AG04449 (cell line): ENCODE data around the gene UBXN2A.
A peak's percentile ranks its signal among the peaks of the same experiment; 100 is the strongest.

Source experiments
- CTCF ChIA-PET: fragments of 350-600 bp; formaldehyde crosslinking; extraction: SDS; loops from one replicate; lab custom pipeline; 2021; ENCODE audit warnings: antibody characterized with exemption; lab: Yijun Ruan, JAX
- POLR2A ChIA-PET: fragments of 400-600, 350-600 bp; formaldehyde crosslinking; extraction: SDS; loops from one replicate; lab custom pipeline; 2020; ENCODE audit warnings: antibody characterized with exemption, inconsistent platforms; lab: Yijun Ruan, JAX
- DNase-seq: peaks from one replicate; pipeline ENCODE4 v3.0.0-alpha.2; 2010; ENCODE audit warnings: low read depth, low spot score
- H3K4me3 ChIP-seq: 2 replicates; pipeline ENCODE4 v1.5.1; 2011; ENCODE audit warnings: low read depth, mild to moderate bottlenecking, control low read depth, low read length
- TF ChIP-seq, protein P1 (sequence below): IDR thresholded peaks from one replicate; pipeline ENCODE4 v1.5.1; 2011; ENCODE audit warnings: mild to moderate bottlenecking, moderate library complexity, low read length, control low read depth, inconsistent platforms; ENCODE audit not compliant: insufficient read depth; ENCODE audit errors: missing control alignments

UBXN2A gene, protein sequence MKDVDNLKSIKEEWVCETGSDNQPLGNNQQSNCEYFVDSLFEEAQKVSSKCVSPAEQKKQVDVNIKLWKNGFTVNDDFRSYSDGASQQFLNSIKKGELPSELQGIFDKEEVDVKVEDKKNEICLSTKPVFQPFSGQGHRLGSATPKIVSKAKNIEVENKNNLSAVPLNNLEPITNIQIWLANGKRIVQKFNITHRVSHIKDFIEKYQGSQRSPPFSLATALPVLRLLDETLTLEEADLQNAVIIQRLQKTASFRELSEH

DNA sequence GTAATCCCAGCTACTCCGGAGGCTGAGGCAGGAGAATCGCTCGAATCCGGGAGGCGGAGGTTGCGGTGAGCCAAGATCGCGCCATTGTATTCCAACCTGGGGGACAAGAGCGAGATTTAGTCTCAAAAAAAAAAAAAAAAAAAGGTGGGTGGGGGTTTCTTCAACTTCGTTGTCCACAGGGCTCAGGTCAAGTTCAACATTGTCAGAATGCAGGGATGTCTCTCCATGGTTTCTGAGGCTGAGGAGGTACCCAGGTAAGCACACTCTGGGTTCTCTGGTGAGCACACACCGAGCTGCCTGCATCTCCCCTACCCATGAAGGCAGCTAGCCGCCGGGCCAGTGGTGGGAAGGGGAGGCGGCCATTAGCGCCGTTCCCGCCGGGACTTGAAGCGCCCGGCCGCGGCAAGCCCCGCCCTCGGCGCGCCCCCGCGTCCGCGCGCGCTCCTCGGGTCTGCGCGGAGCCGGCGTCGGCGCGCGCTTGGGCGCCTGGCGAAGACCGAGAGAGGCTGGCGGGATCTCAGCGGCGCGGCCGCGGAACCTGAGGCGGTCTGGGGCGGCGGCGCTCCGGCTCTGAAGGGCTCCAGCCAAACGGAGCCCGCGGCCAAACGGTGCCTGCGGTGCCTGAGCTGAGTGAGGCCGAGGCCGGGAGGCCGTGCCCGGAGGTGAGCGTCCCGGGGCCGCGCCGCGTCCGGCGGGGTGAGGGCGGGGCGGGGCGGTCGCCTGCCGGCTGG lies at the start of gene UBXN2A:
Gene UBXN2A, plus strand, starts transcription at position 477 of the 731 bp plus-strand sequence. CDS start 17,852 bp downstream, outside the sequence.
- TF ChIP-seq, protein P1, sequence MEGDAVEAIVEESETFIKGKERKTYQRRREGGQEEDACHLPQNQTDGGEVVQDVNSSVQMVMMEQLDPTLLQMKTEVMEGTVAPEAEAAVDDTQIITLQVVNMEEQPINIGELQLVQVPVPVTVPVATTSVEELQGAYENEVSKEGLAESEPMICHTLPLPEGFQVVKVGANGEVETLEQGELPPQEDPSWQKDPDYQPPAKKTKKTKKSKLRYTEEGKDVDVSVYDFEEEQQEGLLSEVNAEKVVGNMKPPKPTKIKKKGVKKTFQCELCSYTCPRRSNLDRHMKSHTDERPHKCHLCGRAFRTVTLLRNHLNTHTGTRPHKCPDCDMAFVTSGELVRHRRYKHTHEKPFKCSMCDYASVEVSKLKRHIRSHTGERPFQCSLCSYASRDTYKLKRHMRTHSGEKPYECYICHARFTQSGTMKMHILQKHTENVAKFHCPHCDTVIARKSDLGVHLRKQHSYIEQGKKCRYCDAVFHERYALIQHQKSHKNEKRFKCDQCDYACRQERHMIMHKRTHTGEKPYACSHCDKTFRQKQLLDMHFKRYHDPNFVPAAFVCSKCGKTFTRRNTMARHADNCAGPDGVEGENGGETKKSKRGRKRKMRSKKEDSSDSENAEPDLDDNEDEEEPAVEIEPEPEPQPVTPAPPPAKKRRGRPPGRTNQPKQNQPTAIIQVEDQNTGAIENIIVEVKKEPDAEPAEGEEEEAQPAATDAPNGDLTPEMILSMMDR: no peak
- ChIA-PET CTCF (interaction anchor here (1.0 to 3.0 kb wide), 4 partner anchors 13 to 120 kb away, joined by 3 to 47 read pairs (median 4); partner anchors contain the start of gene ATAD2B), POLR2A (interaction anchor here (0.8 to 2.9 kb wide), 3 partner anchors 13 to 144 kb away, joined by 3 to 22 read pairs (median 6); partner anchors contain the start of gene ATAD2B)

DNA sequence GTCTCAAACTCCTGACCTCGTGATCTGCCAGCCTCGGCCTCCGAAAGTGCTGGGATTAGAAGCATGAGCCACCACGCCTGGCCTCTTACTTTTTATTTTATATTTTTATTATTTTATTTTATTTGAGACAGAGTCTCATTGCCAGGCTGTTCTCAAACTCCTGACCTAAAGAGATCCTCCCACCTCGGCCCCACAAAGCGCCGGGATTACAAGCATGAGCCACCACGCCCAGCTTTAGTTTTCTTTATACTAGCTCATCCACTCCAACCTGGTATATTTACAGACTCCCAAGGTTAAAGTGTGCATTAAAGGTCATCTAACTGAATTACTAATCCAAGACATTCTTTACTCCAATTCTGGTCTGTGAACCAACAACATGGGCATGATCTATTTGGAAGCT lies 40.1 kb upstream of the UBXN2A start:
- DNase-seq: no peak
- TF ChIP-seq, protein P1: no peak
- ChIA-PET CTCF (interaction anchor here (1.1 to 4.7 kb wide), 3 partner anchors 25 to 77 kb away, joined by 5 to 23 read pairs (median 9); partner anchors contain the start of gene ATAD2B), POLR2A (no interaction called here)
- H3K4me3 ChIP-seq: no peak overlapping the region

More for the DNA sequence above, at the start of gene UBXN2A:
- peak within 1 kb of the TSS; percentile 84 for H3K4me3 ChIP-seq
- no peak for DNase-seq

DNA sequence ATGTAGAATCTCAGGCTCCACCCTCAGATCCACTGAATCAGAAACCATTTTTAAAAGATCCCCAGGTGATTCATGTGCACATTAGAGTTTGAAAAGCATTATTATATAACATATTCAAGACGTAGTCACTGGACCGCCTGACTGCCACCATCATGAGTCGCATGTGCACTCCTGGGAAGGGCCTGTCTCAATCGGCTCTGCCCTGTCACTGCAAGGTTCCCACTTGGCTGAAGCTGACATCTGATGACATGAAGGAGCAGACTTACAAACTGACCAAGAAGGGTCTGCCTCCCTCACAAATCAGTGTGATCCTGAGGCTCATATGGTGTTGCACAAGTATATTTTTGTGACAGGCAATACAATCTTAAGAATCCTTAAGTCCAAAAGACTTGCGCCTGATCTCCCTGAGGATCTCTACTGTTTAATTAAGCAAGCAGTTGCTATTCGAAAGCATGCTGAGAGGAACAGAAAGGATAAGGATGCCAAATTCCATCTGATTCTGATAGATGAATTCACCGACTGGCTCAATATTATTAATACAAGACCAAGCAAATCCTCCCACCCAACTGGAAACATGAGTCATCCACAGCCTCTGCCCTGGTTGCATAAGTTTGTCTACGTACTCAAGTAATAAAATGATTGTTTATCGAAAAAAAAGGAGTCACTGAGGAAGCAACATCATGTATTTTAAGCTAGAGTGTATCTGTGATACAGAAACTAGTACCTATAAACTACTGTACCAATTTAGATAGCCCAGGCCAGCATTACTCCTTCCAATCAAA lies 39.5 kb upstream of the UBXN2A start:
- POLR2A ChIA-PET: no interaction called here
- no peak overlapping the region for H3K4me3 ChIP-seq
- TF ChIP-seq, protein P1: no peak
- DNase-seq: peak; percentile 53
- CTCF ChIA-PET: interaction anchor here (1.1 to 4.7 kb wide), 4 partner anchors 24 to 77 kb away, joined by 5 to 23 read pairs (median 7); partner anchors contain the start of gene ATAD2B

DNA sequence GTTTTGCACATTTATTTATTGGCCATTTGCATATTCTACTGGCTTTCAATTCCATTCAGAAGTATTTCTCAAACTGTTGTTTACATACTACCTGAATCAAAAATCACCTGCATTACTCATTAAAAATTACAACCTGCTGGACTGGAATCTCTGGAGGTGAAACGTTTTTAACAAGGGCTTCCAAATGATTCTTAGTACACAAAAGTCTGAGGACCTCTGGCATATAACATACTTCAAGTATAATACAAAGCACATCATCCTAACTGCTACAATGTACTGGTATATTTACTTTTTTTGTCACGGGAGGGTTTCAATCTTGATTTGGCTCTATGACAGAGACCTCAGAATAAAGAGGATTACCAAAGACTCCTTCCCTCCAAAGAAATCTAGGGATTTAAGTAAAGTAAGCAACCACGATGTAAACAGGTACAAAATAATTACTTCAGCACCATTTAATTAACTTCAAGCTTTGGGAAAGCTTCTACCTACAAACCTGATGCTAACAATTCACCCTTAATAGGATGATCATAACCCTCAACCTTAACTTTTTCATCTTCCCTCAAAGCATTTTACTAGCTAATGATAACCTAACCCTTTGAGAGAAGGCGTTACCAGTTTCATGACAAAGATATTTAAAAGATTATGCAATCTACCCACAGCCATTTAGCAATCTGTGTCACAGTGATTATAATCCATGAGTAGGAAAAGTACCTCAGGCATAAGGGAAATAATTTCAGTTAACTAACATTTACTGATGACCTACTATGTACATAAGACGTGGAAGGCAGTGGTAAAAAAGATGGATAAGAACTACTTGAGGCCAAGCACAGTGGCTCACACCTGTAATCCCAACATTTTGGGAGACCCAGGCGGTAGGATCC lies 38.1 kb upstream of the UBXN2A start:
- POLR2A ChIA-PET: no interaction called here
- TF ChIP-seq, protein P1: no peak
- no peak overlapping the region for H3K4me3 ChIP-seq
- DNase-seq: no peak
- CTCF ChIA-PET: interaction anchor here (2.5 to 4.7 kb wide), 2 partner anchors 23 to 25 kb away, joined by 9 to 23 read pairs; partner anchors contain the start of gene ATAD2B

DNA sequence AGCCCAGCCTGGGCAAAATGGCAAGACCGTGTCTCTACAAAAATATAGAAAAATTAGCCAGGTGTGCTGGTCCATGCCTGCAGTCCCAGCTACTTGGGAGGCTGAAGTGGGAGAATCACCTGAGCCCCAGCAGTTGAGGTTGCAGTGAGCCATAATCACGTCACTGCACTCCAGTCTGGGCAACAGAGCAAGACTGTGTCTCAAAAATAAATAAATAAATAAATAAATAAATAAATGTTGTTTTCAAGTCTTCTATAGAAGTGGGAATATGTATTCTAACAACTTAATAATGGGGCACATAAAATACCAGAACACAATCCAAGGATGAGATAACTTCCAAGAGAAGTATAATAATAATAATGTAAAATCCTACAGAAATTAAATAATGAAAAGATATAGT lies 37.2 kb upstream of the UBXN2A start:
- no peak for DNase-seq
- no peak overlapping the region for H3K4me3 ChIP-seq
- TF ChIP-seq, protein P1: no peak
- POLR2A ChIA-PET: no interaction called here
- CTCF ChIA-PET: interaction anchor here (4.7 kb wide), 1 partner anchor 24 kb away, joined by 23 read pairs; the partner anchor contains the start of gene ATAD2B
